NCI-H345 (cell line): ENCODE results near the gene NOC4L.

Source experiments
- DNase-seq: peaks from one replicate; lab custom pipeline; 2025; lab: John Stamatoyannopoulos, UW

Gene NOC4L

DNA sequence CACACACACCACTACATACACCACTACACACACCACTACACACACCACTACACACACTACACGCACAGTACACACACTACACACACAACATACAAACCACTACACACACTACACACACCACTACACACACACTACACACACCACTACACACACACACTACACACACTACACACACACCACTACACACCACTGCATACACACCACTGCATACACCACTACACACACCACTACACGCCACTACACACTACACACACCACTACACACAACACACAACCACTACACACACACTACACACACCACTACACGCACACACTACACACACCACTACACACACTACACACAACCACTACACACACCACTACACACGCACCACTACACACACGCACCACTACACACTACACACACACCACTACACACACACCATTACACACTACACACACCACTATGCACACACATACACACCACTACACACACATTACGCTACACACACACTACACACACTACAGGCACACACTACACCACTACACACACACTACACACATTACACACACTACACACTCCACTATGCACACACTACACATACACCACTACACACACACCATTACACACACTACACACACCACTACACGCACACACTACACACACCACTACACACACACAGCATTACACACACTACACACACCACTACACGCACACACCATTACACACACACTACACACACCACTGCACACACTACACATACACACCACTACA lies 12.5 kb downstream of the NOC4L start:
- no peak for DNase-seq

DNA sequence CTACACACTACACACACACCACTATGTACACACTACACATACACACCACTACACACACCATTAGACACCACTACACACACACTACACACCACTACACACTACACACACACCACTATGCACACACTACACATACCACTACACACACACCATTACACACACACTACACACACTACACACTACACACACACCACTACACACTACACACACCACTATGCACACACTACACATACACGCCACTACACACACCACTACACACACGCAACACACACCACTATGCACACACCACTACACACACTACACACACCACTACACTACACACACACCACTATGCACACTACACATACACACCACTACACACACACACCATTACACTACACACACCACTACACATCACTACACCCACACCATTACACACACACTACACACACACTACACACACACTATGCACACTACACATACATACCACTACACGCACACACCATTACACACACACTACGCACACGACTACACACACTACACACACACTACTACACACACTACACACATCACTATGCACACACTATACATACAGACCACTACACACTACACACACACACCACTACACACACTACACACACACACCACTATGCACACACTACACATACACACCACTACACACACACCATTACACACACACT lies 13.6 kb downstream of the NOC4L start:
- DNase-seq = no peak

DNA sequence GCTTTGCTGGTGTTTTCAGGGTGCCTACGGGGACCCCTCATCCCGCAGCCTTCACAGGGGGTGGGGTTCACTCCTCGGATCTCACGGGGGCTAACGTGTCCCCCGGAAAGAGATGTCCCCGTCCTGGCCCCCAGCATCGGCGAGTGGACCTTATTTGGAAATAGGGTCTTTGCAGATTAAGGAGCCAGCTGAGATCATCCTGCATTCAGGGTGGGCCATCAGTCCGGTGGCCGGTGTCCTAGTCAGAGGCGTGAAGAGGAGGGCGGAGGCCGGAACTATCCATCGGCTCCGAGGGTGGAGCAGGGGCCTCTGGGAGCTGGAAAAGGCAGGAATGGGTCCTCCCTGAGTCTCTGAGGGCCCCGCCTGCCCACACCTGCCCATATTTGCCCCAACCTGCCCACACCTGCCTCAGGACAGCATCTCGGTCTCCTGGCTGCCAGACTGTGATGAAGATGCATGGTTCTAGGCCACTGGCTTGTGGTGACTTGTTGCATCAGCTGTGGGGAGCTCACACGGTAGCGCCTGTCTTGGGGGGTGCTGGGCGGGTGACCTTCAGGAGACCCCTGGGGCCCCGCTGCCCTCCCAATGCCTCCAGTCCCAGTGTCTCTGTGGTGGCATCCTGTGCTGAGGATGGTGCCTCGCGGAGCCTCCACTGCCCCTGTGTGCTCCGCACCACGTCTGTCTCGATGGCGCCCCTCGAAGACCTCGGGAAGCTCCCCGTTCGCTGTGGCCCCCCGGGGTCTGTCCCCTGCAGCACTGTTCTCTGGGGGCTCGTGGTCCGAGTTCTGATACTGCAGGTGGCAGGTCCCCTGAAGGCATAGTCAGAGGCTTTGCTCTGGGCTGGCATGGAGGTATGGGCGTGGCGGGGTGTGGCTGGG lies 14.7 kb downstream of the NOC4L start:
- peak; percentile 39 for DNase-seq

DNA sequence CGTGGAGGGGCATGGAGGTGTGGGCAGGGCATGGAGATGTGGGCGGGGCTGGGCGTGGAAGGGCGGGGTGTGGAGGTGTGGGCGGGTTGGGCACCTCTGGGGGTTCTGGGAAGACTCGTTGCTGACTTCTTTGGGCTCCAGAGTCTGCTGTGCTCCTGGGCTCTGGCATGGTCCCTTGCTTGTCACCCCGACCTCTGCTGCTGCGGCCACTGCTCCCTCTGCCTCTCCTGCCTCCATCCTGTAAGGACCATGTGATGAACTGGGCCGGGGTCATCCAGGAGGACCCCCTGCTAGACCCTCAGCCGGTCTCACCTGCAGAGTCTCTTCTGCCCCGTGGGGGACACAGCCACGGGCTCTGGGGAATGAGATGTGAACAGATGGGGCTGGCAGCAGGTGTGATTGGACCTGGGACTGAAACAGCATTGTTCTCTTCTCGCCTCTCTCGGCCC lies 15.3 kb downstream of the NOC4L start:
- no peak for DNase-seq

DNA sequence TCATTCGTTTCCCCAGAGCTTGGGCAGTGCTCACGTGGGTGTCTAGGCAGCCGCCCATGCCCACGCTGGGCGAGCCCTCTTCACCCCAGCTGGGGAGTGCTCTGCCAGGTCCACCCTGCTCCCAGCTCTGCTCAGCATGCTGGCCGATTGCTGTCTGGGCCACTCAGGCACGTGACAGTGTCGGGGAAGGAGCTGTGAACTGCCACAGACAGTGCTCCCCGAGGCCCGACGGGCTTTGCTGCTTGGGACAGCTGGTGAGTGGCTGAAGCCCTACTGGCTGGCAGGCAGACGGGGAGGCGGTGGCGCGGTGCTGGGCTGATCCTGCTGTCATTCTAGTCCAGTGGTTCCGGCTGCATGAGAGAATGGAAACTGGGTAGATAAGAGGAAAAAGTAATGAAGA lies 15.8 kb downstream of the NOC4L start:
- DNase-seq = no peak

DNA sequence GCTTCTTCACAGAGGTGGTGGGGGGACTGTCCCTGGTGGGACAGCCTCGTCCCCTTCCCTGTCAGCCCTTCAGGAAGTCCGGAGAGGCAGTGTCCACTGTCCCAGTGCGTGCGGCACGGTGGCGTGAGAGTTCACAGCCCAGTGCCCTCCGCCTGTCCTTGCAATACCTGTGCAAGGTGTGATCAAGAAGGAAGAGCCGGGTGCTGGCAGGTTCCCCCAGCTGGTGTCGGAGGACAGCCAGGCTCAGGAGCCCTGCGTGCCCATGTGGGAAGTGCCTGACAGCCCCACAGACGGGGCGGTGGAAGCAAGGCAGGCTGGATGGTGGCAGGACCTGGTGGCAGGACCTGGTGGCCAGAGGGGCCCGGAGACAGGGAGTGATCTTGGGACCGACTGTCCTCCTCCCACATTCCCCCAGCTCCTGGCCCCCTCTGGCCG lies 16.4 kb downstream of the NOC4L start:
- DNase-seq = no peak

DNA sequence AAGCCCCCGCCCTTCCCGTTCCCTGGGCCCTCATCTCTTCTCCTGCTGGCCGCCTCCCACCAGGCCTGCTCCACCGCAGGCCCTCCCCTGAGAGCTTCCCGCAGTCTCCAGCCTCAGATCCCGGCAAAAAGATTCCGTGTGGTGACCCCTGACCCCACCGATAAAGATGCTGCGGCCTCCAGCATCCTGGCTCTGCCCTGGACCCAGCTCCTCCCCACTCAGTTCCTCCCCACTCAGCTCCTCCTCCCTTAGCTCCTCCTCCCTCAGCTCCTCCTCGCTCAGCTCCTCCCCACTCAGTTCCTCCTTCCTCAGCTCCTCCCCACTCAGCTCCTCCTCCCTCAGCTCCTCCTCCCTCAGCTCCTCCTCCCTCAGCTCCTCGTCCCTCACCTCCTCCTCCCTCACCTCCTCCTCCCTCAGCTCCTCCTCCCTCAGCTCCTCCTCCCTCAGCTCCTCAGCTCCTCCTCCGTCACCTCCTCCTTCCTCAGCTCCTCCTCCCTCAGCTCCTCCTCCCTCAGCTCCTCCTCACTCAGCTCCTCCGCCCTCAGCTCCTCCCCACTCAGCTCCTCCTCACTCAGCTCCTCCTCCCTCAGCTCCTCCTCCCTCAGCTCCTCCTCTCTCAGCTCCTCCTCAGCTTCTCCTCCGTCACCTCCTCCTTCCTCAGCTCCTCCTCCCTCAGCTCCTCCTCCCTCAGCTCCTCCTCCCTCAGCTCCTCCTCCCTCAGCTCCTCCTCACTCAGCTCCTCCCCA lies 17.0 kb downstream of the NOC4L start:
- DNase-seq = no peak

DNA sequence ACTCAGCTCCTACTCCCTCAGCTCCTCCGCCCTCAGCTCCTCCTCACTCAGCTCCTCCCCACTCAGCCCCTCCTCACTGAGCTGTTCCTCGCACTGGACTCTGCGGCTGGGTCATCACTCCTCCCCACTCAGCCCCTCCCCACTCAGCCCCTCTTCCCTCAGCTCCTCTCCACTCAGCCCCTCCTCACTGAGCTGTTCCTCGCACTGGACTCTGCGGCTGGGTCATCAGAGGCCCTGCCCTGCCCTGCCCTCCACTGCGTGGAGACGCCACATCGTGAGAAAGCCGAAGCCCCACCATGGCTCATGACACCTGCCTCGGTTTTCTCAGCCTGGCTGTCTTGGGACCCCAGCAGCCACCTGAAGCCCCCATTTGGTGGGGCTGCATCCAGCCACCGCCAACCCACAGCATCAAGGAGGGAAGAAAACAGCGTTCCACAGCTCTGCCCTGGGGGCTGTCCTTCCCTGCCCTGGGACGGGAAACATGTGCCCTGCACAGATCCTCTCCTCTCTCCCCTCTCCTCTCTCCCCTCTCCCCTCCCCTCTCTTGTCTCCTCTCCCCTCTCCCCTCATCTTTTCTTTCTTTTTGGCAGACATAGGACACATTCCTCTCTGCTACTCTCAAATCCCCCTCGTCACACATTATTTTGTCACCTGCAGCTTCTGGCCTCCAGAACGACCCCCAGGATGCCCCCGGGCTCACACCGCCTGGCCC lies 17.7 kb downstream of the NOC4L start:
- DNase-seq = no peak

DNA sequence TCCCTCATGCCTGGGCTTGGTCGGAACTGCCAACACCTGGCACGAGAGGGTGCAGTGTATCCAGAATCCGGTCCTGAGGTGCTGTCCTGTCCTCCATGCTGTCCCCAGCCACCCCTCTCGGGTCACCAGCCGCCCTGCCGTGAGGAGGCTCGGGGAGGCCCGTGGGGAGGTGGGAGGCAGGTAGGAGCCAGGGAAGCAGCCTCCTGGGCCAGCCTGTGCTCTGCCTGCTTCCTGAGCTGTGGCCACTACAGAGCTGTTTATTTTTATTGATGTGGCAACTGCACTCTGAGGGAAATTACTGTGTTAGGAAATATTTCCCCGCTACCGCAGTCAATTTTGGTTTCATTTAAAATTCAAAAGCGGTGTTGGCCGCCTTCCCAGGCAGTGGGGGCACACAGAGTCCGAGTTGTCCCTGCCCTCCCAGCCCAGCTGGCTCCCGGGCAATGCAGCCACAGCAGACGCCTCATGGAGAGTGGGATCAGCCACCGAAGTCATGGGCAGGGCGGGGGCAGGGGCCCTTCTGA lies 18.3 kb downstream of the NOC4L start:
- no peak for DNase-seq

DNA sequence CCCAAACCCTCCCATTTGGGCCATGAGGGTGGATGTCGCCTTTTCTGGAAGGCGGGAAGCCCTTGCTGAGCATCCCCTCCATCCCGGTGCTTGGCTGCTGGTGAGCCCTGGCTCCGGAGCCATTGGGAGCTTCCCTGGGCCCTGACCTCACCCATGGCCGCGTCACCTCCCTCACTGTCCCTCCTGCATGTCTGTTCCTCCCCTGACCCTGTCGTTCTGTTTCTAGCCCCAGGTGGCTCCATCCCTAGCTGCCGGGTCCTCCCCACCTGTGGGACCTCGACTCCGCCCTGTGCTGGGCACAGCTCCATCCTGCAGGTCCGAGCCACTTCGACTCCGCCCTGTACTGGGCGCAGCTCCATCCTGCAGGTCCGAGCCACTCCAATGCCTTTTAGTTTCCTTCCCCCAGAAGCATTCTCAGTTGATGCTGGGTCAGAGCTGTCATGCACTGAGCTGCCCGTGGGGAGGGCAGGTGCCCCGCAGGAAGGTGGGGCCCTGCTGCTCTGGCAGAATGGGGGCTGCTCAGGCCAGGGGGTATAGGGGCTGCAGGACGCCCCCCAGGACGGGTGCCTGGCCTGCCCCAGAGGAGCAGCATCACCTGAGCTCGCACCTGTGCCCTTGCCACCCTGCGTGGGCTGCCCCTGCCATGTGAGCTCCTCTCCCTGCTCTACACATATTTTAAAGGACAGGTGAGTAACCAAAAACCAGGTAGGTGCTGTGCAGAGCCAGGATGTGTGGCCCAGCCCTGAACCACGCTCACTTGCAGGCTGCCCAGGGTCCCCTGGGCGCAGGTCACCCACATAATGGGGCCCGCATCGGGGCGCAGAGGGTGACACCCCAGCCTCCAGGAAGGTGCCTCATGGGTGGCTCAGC lies 19.0 kb downstream of the NOC4L start:
- DNase-seq = no peak

DNA sequence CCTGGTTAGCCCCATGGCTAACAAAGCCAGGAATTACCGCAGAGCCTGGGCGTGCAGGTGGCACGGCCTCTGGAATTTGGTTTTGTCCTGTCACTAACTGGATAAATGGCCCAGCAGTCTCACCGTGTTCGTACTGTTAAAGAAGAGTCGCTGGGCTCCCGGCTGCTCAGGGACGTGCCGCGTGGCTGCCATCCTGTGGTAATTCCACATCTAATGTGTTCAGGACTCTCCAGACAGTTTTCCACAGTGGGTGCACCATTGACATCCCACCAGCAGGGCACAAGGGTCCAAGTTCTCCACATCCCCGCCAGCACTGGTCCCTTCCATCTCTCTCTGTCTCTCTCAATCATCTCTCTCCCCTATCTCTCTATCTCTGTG lies 19.6 kb downstream of the NOC4L start:
- DNase-seq = no peak

DNA sequence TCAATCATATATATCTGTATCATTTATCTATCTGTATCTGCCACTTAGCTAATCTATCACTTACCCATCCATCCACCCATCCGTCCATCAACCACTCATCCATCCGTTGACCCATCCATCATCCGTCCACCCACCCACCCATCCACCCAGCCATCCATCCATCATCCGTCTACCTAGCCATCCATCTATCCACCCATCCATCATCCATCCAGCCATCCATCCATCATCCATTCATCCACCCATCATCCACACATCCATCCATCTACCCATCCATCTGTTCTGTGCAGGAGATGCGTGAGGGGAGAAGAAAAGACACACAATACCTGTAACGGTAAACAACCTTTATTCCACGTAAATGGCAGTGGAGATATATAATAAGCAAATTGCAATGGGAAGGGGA lies 20.2 kb downstream of the NOC4L start:
- DNase-seq = no peak

DNA sequence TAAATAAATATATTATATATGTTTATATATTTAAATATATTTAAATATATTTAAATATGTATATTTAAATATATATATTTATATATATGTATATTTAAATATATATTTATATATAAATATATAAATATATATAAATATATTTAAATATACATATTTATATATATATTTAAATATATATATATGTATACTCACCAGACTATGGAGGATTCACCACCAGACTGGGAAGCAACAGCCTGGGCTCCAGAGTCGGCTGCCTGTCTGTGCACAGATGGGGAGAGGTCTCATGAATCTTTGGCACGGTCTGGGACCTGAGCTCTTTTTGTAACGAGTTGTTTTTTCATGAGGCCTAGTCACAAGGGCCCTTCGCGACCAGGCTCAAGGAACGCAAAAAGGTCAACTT lies 21.3 kb downstream of the NOC4L start:
- DNase-seq = no peak

DNA sequence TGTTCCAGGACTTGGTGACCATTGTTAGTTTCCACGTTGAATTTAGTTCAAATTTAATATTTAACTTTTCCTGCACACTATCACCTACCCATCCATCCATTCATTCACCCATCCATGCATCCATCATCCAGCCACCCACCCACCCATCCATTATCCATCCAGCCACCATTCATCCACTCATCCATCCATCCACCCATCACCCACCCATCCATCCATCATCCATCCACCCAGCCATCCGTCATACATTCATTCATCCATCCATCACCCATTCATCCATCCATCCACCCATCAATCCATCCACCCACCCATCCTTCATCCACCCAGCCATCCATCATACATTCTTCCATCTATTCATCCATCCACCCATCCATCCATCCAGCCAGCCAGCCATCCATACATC lies 21.8 kb downstream of the NOC4L start:
- DNase-seq = no peak

DNA sequence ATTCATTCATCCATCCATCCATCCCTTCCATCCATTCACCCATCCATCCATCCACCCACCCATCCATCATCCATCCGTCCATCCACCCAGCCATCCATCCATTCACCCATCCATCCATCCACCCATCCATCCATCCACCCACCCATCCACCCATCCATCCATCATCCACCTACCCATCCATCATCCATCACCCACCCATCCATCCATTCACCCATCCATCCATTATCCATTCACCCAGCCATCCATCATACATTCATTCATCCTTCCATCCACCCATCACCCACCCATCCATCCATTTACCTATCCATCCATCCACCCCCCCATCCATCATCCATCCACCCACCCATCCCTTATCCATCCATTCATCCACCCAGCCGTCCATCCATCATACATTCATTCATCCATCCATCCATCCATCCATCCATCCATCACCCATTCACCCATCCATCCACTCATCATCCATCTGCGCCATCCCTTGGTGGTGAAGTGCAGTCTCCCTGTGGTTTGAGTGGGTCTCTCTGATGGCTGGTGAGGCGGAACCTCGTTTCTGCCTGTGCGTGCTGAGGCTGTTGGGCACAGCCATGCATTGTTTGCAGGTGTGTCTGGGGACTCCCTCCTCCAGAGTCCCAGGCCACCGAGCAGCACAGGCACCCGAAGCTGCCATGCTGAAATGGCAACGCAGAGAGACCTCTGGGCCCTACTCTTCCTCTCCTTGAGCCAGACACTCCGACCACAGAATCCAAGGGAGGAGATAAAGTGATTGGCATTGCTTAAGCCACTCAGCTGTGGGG lies 22.7 kb downstream of the NOC4L start:
- no peak for DNase-seq

DNA sequence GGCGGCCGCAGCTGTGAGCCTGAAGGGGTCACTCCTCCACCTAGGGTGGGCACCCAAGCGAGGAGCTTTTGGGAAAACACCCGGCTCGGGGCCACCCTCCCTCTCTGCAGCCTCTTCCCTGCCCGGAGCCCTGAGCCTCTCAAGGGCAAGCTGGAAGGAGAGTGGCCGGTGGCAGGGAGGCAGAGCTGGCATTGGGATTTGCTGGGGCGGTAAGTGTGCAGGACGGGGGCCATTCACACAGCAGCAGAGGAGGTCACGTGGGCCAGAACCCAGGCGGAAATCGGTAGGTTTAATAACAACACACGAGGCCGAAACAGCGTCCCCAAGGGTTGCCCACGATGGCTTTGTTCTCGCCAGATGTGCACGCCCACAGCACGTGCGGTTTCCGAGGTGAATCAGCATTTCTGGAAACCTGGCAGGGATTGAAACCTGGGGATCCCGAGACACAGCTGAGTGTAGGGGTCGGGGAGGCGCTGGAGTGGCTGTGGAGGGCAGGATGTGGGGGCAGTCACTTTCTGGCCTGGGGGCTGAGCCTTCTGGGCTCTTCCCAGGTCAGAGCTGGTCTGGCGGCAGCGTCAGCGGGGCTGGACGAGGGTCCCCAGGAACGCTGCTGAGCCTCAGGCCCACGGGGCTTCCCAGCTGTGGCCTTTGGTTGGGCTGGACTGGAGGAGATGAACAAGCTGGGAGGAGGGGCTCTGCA lies 23.5 kb downstream of the NOC4L start:
- no peak for DNase-seq

DNA sequence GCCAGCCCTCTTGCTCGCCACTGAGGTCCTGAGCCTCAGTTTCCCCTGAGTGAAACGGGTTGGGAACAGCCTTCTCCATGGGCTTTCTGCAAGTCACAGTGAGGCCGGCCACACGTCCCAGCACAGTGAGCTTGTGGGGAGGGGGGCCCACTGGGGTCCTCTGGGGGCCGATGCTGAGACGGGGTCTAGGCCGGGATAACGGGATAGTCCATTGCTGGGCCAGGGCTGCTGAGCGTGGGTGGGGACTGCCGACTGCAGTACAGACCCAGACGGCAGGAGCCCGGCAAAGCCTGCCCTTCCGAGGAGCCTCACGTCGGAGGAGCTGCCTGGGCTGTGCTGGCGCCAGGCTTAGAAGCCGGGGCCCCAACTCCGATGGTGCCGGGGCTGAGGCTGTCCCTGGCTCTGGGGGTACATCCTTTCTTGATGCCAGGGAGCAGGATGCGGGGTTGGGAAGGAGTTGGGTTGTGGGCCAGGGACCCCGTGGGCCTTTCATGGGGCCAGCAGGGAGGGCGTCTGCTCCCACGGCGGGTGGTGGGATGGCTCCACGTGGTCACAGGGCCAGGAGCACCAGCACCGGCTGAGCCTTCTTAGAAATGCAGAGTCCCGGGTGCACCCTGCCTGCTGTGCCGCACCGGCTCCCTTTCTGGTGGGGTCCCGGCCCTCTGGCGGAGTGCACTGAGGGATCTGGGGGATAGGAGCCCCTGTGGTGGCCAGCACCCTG lies 24.2 kb downstream of the NOC4L start:
- DNase-seq = no peak

DNA sequence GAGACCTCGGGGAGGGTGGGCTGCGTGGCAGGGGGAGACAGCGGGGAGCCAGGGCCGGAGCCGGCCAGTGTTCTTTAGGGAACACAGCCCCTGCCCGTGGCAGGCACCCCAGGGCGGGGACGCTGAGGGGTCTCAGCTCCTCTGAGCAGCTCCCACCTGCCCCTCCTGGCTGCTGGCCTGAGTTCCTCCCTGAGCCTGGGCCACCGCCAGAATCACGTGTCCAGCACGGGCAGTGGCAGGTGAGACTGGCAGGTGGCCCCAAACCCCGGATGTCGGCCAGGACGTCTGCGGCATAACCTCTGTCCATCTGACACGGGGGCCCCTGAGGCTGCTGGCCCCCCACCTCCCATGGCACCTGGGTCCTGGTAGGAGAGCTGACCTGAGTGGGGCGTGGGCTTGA lies 25.1 kb downstream of the NOC4L start:
- DNase-seq = no peak
